Midbrain (tissue), 1 donor: ENCODE data around the gene CCDC88C.
"Not testable (repeated sequence)": the region's sequence is repeated elsewhere in the genome, so short reads cannot be mapped to it uniquely, and the experiment has no call there.

Experiments used
- DNase-seq: peaks from one replicate; lab custom pipeline; 2025; lab: John Stamatoyannopoulos, UW

The CCDC88C gene

DNA sequence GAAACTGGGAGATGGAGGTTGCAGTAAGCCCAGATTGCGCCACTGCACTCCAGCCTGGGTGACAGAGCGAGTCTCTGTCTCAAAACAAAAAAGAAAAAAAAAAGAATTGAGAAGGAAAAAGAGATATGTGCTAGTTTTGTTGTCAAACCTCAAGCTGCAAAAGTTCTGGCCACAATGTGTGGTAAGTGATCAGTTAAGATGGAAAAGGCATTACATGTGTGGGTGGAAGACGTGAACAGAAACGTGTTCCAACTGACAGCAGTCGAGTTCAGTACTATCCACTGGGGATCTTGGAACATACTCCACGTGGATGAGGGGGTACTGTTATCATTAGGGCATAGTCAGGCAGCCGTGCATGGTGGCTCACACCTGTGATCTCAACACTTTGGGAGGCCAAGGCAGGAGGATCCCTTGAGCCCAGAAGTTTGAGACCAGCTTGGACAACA lies 190.4 kb downstream of the CCDC88C start:
- DNase-seq = no peak

DNA sequence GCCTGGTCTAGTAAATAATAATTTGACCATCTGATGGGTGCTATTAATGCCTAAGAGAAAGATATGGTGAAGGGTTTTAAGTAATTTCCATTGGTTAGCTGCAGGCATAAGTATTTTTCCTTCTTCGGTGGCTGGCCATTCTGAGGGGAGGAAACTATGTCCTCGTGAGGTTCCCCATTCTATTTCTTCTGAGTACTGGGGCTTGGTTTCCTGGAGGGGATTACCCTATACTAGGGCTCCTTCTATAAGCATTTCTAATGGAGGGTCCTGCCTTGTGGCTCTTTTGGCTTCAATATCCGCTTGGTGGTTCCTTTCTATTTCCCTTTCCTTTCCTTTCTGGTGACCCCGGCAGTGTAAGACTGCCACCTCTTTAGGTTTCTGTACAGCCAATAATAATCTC lies 191.3 kb downstream of the CCDC88C start:
- not testable (repeated sequence) for DNase-seq

DNA sequence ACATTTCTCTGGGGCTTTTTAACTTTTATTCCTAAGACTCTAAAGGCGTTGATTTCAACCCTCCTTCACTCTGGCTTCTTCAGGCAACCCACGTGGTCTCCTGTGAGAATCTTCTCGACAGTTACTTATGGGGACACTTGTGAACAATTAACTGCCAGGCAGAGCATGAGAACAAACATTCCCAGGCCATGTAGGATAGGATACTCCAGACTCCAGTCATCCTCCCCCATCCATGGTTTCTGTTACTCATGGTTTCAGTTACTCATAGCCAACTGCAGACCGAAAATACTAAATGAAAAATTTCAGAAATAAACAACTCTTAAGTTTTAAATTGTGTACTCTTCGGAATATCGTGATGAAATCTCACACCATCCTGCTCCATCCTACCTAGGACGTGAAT lies 192.6 kb downstream of the CCDC88C start:
- no peak for DNase-seq

DNA sequence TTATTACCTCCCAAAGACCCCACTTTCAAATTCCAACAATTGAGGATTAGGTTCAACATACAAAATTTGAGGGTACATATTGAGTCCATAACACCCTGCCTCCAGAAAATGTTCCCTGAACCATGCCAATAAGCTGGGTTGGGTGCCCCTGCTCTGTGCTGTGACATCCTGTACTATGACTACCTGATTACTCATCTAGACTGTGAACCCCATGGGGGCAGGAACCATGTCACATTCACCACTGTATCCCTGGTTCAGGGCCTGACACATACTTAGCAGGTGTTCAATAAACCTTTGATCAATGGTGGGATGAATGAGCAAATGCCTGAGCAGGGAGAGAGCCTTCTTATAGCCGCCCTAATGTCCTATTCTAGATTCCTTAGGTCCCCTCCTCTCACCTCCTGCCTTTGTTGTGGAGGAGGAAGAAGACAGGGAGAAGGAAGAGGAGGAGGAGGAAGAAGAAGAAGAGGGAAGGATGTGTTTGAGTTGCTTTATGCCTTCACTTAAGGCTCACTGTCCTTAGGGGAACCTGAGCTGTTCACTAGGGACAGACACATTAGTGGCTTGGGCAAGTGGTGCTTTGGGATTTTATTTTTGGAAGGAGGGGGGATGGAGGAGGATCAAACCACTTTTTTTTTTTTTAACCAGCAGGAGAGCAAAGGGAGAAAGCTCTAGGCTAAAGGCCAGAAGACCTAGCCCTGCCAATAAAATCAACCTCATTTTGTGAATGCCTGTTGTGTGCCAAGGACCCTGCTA lies 194.4 kb downstream of the CCDC88C start:
- no peak for DNase-seq
